HCT116 (cell line): ENCODE results near the gene CELF2. TPM values are rescaled to one million over a fixed set of nuclear protein-coding genes. Genes with fewer than 3 reads are reported as not detected.

Experiments used
- ATAC-seq: fragments of 200-7000 bp; cut with Tn5 transposase; 2 replicates; pipeline ENCODE4 v1.9.1; 2020; ENCODE audit warnings: mild to moderate bottlenecking, moderate library complexity
- BruUV-seq: library from RNA; stranded (reverse); fragments of 400-500 nt; replicated peaks from 2 replicates; lab custom pipeline; 2021; lab: Mats Ljungman, UMichigan
- CTCF ChIA-PET: fragments of 300-600 bp; sonication (Branson Sonifier 250); formaldehyde crosslinking; loops from one replicate; lab custom pipeline; 2021; ENCODE audit warnings: antibody characterized with exemption; lab: Charles Lee
- POLR2A ChIA-PET: fragments of 300-600, 350-600 bp; sonication (Branson Sonifier 250); formaldehyde crosslinking; loops from one replicate; lab custom pipeline; 2021; ENCODE audit warnings: antibody characterized with exemption; lab: Charles Lee
- RAD21 ChIA-PET, 2 experiments: fragments of 300-600 bp; sonication (Branson Sonifier 250); formaldehyde crosslinking; loops; one replicate each; lab custom pipeline; 2023; ENCODE audit warnings: low total read pairs in 2 of 2; ENCODE audit not compliant: uncharacterized antibody in 2 of 2, unreplicated experiment in 2 of 2, low non-redundant PET in 1 of 2; lab: Charles Lee
- DNase-seq: peaks from one replicate; pipeline ENCODE4 v3.0.0-alpha.2; 2010; ENCODE audit warnings: low read depth, low spot score
- H2AFZ ChIP-seq: fragments of 200-600 bp; shearing (Covaris generic), sonication (generic); 2 replicates; pipeline ENCODE4 v1.6.1; 2017; ENCODE audit warnings: low read depth, mixed run types, mixed read lengths, antibody characterized with exemption, low read length; ENCODE audit not compliant: poor library complexity, severe bottlenecking
- H3K27ac ChIP-seq: 2 replicates; pipeline ENCODE4 v1.5.1; 2012; ENCODE audit warnings: low read depth, low read length
- H3K27me3 ChIP-seq: fragments of 200-600 bp; sonication (generic); 2 replicates; pipeline ENCODE4 v1.6.1; 2016; ENCODE audit warnings: mixed run types, low read length, mixed read lengths; ENCODE audit not compliant: insufficient read depth
- H3K36me3 ChIP-seq, 2 experiments: fragments of 200-500 bp in 1 of 2; fragments of 200-600 bp in 1 of 2; sonication (Bioruptor generic) in 1 of 2; sonication (generic) in 1 of 2; 2 replicates each; pipeline versions ENCODE4 v1.5.1 to v1.6.1; 2014 to 2016; ENCODE audit warnings: low read length in 2 of 2, inconsistent platforms in 1 of 2, mixed read lengths in 1 of 2, mixed run types in 1 of 2; ENCODE audit not compliant: insufficient read depth in 2 of 2, control insufficient read depth in 1 of 2
- H3K4me1 ChIP-seq, 2 experiments: fragments of 200-600 bp in 1 of 2; sonication (generic) in 1 of 2; 2 replicates each; pipeline versions ENCODE4 v1.5.1 to v1.6.1; 2012 to 2017; ENCODE audit warnings: low read length in 2 of 2, inconsistent platforms in 1 of 2, mild to moderate bottlenecking in 1 of 2, mixed read lengths in 1 of 2, mixed run types in 1 of 2, moderate library complexity in 1 of 2; ENCODE audit not compliant: insufficient read depth in 2 of 2, control insufficient read depth in 1 of 2
- H3K4me2 ChIP-seq: fragments of 200-600 bp; sonication (generic); 2 replicates; pipeline ENCODE4 v1.6.1; 2017; ENCODE audit warnings: mixed run types, low read length, mixed read lengths
- H3K4me3 ChIP-seq, 2 experiments: fragments of 200-600 bp in 1 of 2; sonication (generic) in 1 of 2; replicated peaks in 1 of 2; 2 replicates each; pipeline ENCODE4 v1.5.1; 2011 to 2016; ENCODE audit warnings: low read length in 2 of 2, control low read depth in 1 of 2, low read depth in 1 of 2, mild to moderate bottlenecking in 1 of 2, mixed read lengths in 1 of 2, mixed run types in 1 of 2
- H3K79me2 ChIP-seq: fragments of 200-600 bp; sonication (generic); 2 replicates; pipeline ENCODE4 v1.6.1; 2017; ENCODE audit warnings: mild to moderate bottlenecking, mixed run types, low read length, moderate library complexity, mixed read lengths; ENCODE audit not compliant: insufficient read depth
- H3K9ac ChIP-seq: fragments of 200-600 bp; sonication (generic); 2 replicates; pipeline ENCODE4 v1.6.1; 2016; ENCODE audit warnings: low read length, mixed read lengths
- H3K9me2 ChIP-seq: fragments of 200-600 bp; sonication (generic), shearing (Covaris generic); 2 replicates; pipeline ENCODE4 v1.6.1; 2017; ENCODE audit warnings: mixed run types, mild to moderate bottlenecking, moderate library complexity; ENCODE audit not compliant: insufficient read depth
- H3K9me3 ChIP-seq, 2 experiments: fragments of 200-500 bp in 1 of 2; fragments of 200-600 bp in 1 of 2; sonication (Bioruptor generic) in 1 of 2; sonication (generic) in 1 of 2; 2 replicates each; pipeline ENCODE4 v1.6.1; 2014 to 2017; ENCODE audit warnings: low read length in 2 of 2, mixed read lengths in 2 of 2, inconsistent platforms in 1 of 2, low read depth in 1 of 2, mild to moderate bottlenecking in 1 of 2, mixed run types in 1 of 2, moderate library complexity in 1 of 2; ENCODE audit not compliant: control insufficient read depth in 1 of 2, insufficient read depth in 1 of 2
- H4K20me1 ChIP-seq: fragments of 200-600 bp; sonication (generic), shearing (Covaris generic); 2 replicates; pipeline ENCODE4 v1.6.1; 2017; ENCODE audit warnings: mixed run types, mild to moderate bottlenecking, moderate library complexity; ENCODE audit not compliant: insufficient read depth
- ATF3 ChIP-seq: IDR thresholded peaks from 2 replicates; pipeline ENCODE4 v1.6.1; 2012
- CTCF ChIP-seq, 3 experiments: fragments of 200-600 bp in 1 of 3; sonication (generic) in 1 of 3; IDR thresholded peaks in 2 of 3; conservative IDR thresholded peaks in 1 of 3; 2 replicates each; pipeline ENCODE4 v1.5.1; 2012 to 2017; ENCODE audit warnings: low read depth in 2 of 3, low read length in 2 of 3, antibody characterized with exemption in 1 of 3, borderline replicate concordance in 1 of 3, control low read depth in 1 of 3, mild to moderate bottlenecking in 1 of 3, mixed read lengths in 1 of 3, mixed run types in 1 of 3, moderate library complexity in 1 of 3; ENCODE audit not compliant: insufficient read depth in 1 of 3
- EZH2 ChIP-seq: fragments of 200-600 bp; sonication (generic); IDR thresholded peaks from 2 replicates; pipeline ENCODE4 v1.6.1; 2017; ENCODE audit warnings: antibody characterized with exemption, mixed run types
- MAX ChIP-seq: IDR thresholded peaks from 2 replicates; pipeline ENCODE4 v1.6.1; 2012
- POLR2A ChIP-seq: IDR thresholded peaks from 2 replicates; pipeline ENCODE4 v1.7.0; 2011; ENCODE audit warnings: borderline replicate concordance; ENCODE audit not compliant: insufficient read depth, insufficient read length; ENCODE audit errors: extremely low read depth
- POLR2AphosphoS5 ChIP-seq: IDR thresholded peaks from 2 replicates; pipeline ENCODE4 v1.6.1; 2011; ENCODE audit warnings: mild to moderate bottlenecking, low read depth, low read length, moderate library complexity
- RAD21 ChIP-seq: IDR thresholded peaks from 2 replicates; pipeline ENCODE4 v1.6.1; 2012; ENCODE audit warnings: low read depth, mild to moderate bottlenecking
- REST ChIP-seq: IDR thresholded peaks from 2 replicates; pipeline ENCODE4 v1.6.1; 2012; ENCODE audit warnings: low read depth
- SIN3A ChIP-seq: IDR thresholded peaks from 2 replicates; pipeline ENCODE4 v1.6.1; 2012; ENCODE audit warnings: low read depth
- SRF ChIP-seq: IDR thresholded peaks from 2 replicates; pipeline ENCODE4 v1.6.1; 2012; ENCODE audit warnings: low read depth
- TCF7L2 ChIP-seq: IDR thresholded peaks from 2 replicates; pipeline ENCODE4 v1.7.0; 2011; ENCODE audit warnings: borderline replicate concordance, inconsistent platforms; ENCODE audit not compliant: insufficient read depth, insufficient read length; ENCODE audit errors: extremely low read depth
- YY1 ChIP-seq: IDR thresholded peaks from 2 replicates; pipeline ENCODE4 v1.6.1; 2011; ENCODE audit warnings: low read length, low read depth, moderate library complexity, mild to moderate bottlenecking; ENCODE audit not compliant: insufficient replicate concordance; ENCODE audit errors: extremely low read depth
- ZFX ChIP-seq: fragments of 450-650 bp; IDR thresholded peaks from 2 replicates; pipeline ENCODE4 v1.6.1; 2017
- ZNF274 ChIP-seq: fragments of 200-500 bp; sonication (Bioruptor generic); IDR thresholded peaks from 2 replicates; pipeline ENCODE4 v1.6.1; 2014; ENCODE audit warnings: mild to moderate bottlenecking, low read depth, low read length, inconsistent platforms
- intact Hi-C: fragments of 100-400 bp; cut with micrococcal nuclease; formaldehyde crosslinking; loops from 2 replicates; pipeline ENCODE4 v1.10.0; 2022
- total RNA-seq: library from RNA; stranded (reverse); gene quantifications from one replicate; pipeline ENCODE4 v1.2.1, GENCODE V29; 2021; ENCODE audit not compliant: unreplicated experiment

CELF2 gene
- total RNA-seq, 1 experiment from 2014 or later, result 0.66 TPM

GRCh38 chr10:11208908-11209829, 191.5 kb downstream of the CELF2 start:
- no peaks in the 10 kb centered on the region for H4K20me1 ChIP-seq
- no peak overlapping the region for H3K4me3 ChIP-seq
- no peaks in the 10 kb centered on the region for H3K79me2 ChIP-seq
- no peaks in the 10 kb centered on the region for H3K36me3 ChIP-seq
- H3K27me3 ChIP-seq, result no peaks in the 10 kb centered on the region
- RAD21 ChIA-PET, result no interaction called here
- H3K9me3 ChIP-seq, result no peaks in the 10 kb centered on the region
- no peak overlapping the region for H3K27ac ChIP-seq
- TF ChIP-seq POLR2AphosphoS5 (no peak), ATF3 (no peak), EZH2 (no peak), CTCF (IDR thresholded peaks at IDR 0.05 in 2 of 3, conservative IDR thresholded peaks at IDR 0.05 in 1 of 3; ENCODE audit: borderline replicate concordance in 1 of 3, insufficient read depth in 1 of 3, low read depth in 2 of 3, low read length in 2 of 3) (no peak), SIN3A (no peak), ZNF274 (no peak), SRF (no peak), RAD21 (no peak), MAX (no peak), YY1 (no peak), REST (no peak), TCF7L2 (no peak), POLR2A (no peak), ZFX (no peak)
- H3K4me2 ChIP-seq, result no peak overlapping the region
- H3K9me2 ChIP-seq, result no peaks in the 10 kb centered on the region
- intact Hi-C loops, result no loop called here
- H3K4me1 ChIP-seq, result no peaks in the 10 kb centered on the region
- no peak overlapping the region for H3K9ac ChIP-seq
- DNase-seq (no peak), ATAC-seq (no peak)
- no TSS peak for BruUV-seq
- H2AFZ ChIP-seq, result no peak overlapping the region
- CTCF ChIA-PET, result no interaction called here
- POLR2A ChIA-PET, result no interaction called here
